Stomach (tissue), 9 donors: ENCODE results near the gene SPDEF. TPM values are rescaled to one million over a fixed set of nuclear protein-coding genes. Genes with fewer than 3 reads are reported as not detected.

Source experiments
- DNase-seq, 2 donors: peaks; one replicate each; pipeline versions ENCODE4 v3.0.0 to v3.0.0-alpha.2; 2013 to 2019
- H3K27ac ChIP-seq, 5 donors: fragments of 200-600 bp in 4 of 5; sonication (generic) in 4 of 5; one replicate each; pipeline ENCODE4 v1.5.1; 2013 to 2019; ENCODE audit warnings: mild to moderate bottlenecking in 1 of 5, moderate library complexity in 1 of 5
- H3K27me3 ChIP-seq, 3 donors: fragments of 200-600 bp; sonication (generic); one replicate each; pipeline ENCODE4 v1.5.1; 2017 to 2019; ENCODE audit warnings: mixed run types in 1 of 3
- H3K36me3 ChIP-seq, 4 donors: fragments of 200-600 bp; sonication (generic); 1 replicate in 3 of 4; 2 replicates in 1 of 4; pipeline ENCODE4 v1.5.1; 2016 to 2019
- H3K4me1 ChIP-seq, 4 donors: fragments of 200-600 bp; sonication (generic); one replicate each; pipeline ENCODE4 v1.5.1; 2016 to 2019
- H3K4me3 ChIP-seq, 4 donors: fragments of 200-600 bp; sonication (generic) in 3 of 4; one replicate each; pipeline ENCODE4 v1.5.1; 2016 to 2019; ENCODE audit warnings: mild to moderate bottlenecking in 1 of 4
- H3K9me3 ChIP-seq, 4 donors: fragments of 200-600 bp; sonication (generic); one replicate each; pipeline ENCODE4 v1.5.1; 2016 to 2019
- CTCF ChIP-seq, 7 experiments: fragments of 450-650 bp in 4 of 7; fragments of 200-600 bp in 3 of 7; sonication (generic) in 3 of 7; IDR thresholded peaks; one replicate each; pipeline ENCODE4 v1.5.1; 2016 to 2019; ENCODE audit warnings: antibody characterized with exemption in 7 of 7, control low read depth in 2 of 7, mild to moderate bottlenecking in 1 of 7
- EP300 ChIP-seq: sonication (generic); formaldehyde crosslinking; IDR thresholded peaks from one replicate; pipeline ENCODE4 v1.6.1; 2017; ENCODE audit warnings: antibody characterized with exemption
- POLR2A ChIP-seq, 4 donors: fragments of 450-650 bp; IDR thresholded peaks; one replicate each; pipeline ENCODE4 v1.6.1; 2016; ENCODE audit warnings: antibody characterized with exemption in 4 of 4, control low read depth in 2 of 4, mild to moderate bottlenecking in 1 of 4, moderate library complexity in 1 of 4
- POLR2AphosphoS5 ChIP-seq, 3 donors: sonication (generic); formaldehyde crosslinking; IDR thresholded peaks; one replicate each; pipeline ENCODE4 v1.6.1; 2016; ENCODE audit warnings: antibody characterized with exemption in 3 of 3
- WGBS, 5 donors: extraction: QIAGEN DNeasy Blood & Tissue Kit in 3 of 5; methylation state at CpG; one replicate each; pipeline versions ENCODE4 v1.1.5 to v1.1.7; 2013 to 2018; 5-methylcytosine and 5-hydroxymethylcytosine counted together
- intact Hi-C: fragments of 100-400 bp; cut with DNase I; formaldehyde crosslinking; loops from one replicate; pipeline ENCODE4 v1.15.1; 2023; ENCODE audit warnings: low total_unique reads
- polyA plus RNA-seq, 3 donors: library from polyadenylated mRNA; stranded (reverse); fragments of 200-250 nt; gene quantifications; one replicate each; pipeline ENCODE4 v1.2.3, GENCODE V29; 2013
- total RNA-seq, 5 donors: library from RNA; depleted of rRNA; stranded (reverse); fragments of >200 nt; gene quantifications; one replicate each; pipeline versions ENCODE4 v1.1.0 to v1.2.3, GENCODE V29; 2014 to 2016
- donor health status: healthy with polysubstance abuse.
- donor health status: Bipolar disorder and iron deficiency.
- donor health status: healthy.

The SPDEF gene
- total and polyA plus RNA-seq, 8 donors: 2.2 to 129 (median 31.4) TPM

DNA sequence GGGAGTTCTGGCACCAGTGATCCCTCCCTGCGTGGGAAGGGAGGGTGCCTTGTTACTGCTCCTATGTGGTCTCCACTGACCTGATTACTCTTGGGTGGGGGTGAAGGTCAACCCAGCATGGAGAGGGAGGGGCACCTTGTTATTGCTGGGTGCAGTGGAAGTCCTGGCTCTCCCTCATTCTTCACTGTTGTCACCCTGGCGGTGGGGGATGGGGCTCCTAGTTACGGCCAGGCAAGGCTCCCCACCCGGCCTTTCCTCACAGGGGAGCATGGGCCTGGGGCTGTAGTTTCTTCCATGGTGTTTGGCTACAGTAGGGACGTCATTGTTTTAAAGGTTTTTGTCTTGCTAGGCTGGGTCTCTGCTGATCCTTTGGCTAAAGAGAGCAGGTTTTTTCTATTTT is 49.4 kb downstream of the SPDEF start:
- intact Hi-C loops: no loop called here
- Histone ChIP-seq H3K9me3 (peaks cover 0 to 9% (median 3%) of the 10 kb centered on the region in 4 donors), H3K27ac (no peak overlapping the region), H3K36me3 (no peaks in the 10 kb centered on the region), H3K4me1 (no peaks in the 10 kb centered on the region), H3K27me3 (no peaks in the 10 kb centered on the region), H3K4me3 (no peak overlapping the region)
- WGBS, 5 donors: 74 to 83% (median 74%) methylated on average over 5 of the region's 5 CpGs
- TF ChIP-seq POLR2A (IDR thresholded peaks at IDR 0.05) (no peak), POLR2AphosphoS5 (IDR thresholded peaks at IDR 0.05) (no peak), CTCF (IDR thresholded peaks at IDR 0.05) (no peak)
- DNase-seq: no peak

GRCh38 chr6:34497411-34497810 is 58.7 kb downstream of the SPDEF start:
- Histone ChIP-seq H3K4me3 (no peak overlapping the region), H3K36me3 (no peaks in the 10 kb centered on the region), H3K4me1 (no peaks in the 10 kb centered on the region), H3K27me3 (no peaks in the 10 kb centered on the region), H3K27ac (no peak overlapping the region), H3K9me3 (peaks cover 0 to 19% (median 12%) of the 10 kb centered on the region in 4 donors)
- WGBS, 5 donors: 80 to 85% (median 81%) methylated on average over 9 to 10 of the region's 10 CpGs
- intact Hi-C loops: no loop called here
- DNase-seq: no peak
- TF ChIP-seq POLR2AphosphoS5 (IDR thresholded peaks at IDR 0.05): no peak

GRCh38 chr6:34496103-34496685 is 59.9 kb downstream of the SPDEF start:
- H3K9me3 ChIP-seq: peaks cover 0 to 16% (median 11%) of the 10 kb centered on the region in 4 donors
- H3K4me1 ChIP-seq: no peaks in the 10 kb centered on the region
- intact Hi-C loops: no loop called here
- no peak for DNase-seq
- TF ChIP-seq POLR2AphosphoS5 (IDR thresholded peaks at IDR 0.05): no peak
- TF ChIP-seq POLR2A (IDR thresholded peaks at IDR 0.05): no peak
- TF ChIP-seq EP300: no peak
- TF ChIP-seq CTCF (IDR thresholded peaks at IDR 0.05): no peak
- no peak overlapping the region for H3K27ac ChIP-seq
- H3K27me3 ChIP-seq: no peaks in the 10 kb centered on the region
- H3K36me3 ChIP-seq: no peaks in the 10 kb centered on the region
- H3K4me3 ChIP-seq: no peak overlapping the region
- WGBS, 5 donors: 58 to 72% (median 66%) methylated on average over 7 to 9 of the region's 9 CpGs

GRCh38 chr6:34494973-34495372 is 61.2 kb downstream of the SPDEF start:
- H3K27ac ChIP-seq: no peak overlapping the region
- H3K9me3 ChIP-seq: peaks cover 0 to 4% (median 2%) of the 10 kb centered on the region in 4 donors
- no peaks in the 10 kb centered on the region for H3K27me3 ChIP-seq
- no peak overlapping the region for H3K4me3 ChIP-seq
- no peaks in the 10 kb centered on the region for H3K4me1 ChIP-seq
- intact Hi-C loops: no loop called here
- TF ChIP-seq POLR2A (IDR thresholded peaks at IDR 0.05) (no peak), POLR2AphosphoS5 (IDR thresholded peaks at IDR 0.05) (no peak), EP300 (no peak)
- no peak for DNase-seq
- no peaks in the 10 kb centered on the region for H3K36me3 ChIP-seq
- 76 to 90% (median 89%) methylated on average over 3 of the region's 3 CpGs for WGBS, 5 donors

DNA sequence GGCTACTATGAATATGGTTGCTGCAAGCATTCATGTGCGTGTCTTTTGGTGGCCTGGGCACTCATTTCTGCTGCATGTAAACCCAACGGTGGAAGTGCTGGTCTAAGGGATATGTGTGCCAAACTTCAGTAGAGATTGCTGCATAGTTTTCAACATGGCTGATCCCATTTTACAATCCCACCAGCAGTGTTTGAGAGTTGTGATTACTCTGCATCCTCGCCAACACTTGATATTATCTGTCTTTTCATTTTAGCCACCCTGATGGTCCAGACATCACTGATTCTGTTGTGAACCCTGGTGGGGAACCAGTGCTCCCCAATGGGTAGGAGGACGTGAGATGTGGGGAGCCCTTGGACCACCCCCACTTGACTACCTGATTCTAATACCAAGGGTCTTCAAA is 62.8 kb downstream of the SPDEF start:
- 73 to 95% (median 77%) methylated on average over 4 of the region's 4 CpGs for WGBS, 5 donors
- Histone ChIP-seq H3K27ac (no peak overlapping the region), H3K9me3 (no peaks in the 10 kb centered on the region), H3K36me3 (no peaks in the 10 kb centered on the region), H3K4me3 (no peak overlapping the region), H3K4me1 (no peaks in the 10 kb centered on the region), H3K27me3 (no peaks in the 10 kb centered on the region)
- DNase-seq: no peak
- intact Hi-C loops: no loop called here
- no peak for TF ChIP-seq EP300
- TF ChIP-seq POLR2AphosphoS5 (IDR thresholded peaks at IDR 0.05): no peak
- TF ChIP-seq CTCF (IDR thresholded peaks at IDR 0.05): no peak
- no peak for TF ChIP-seq POLR2A (IDR thresholded peaks at IDR 0.05)
